ENCODE measurements around the gene STAG3.

STAG3 gene

GRCh38 chr7:100147278-100147677, 30.4 kb upstream of the STAG3 start:
- Histone ChIP-seq H3K27me3 (ENCODE audit: insufficient read depth, low read length, poor library complexity) (no peaks in the 10 kb centered on the region), H3K56ac (ENCODE audit: low read length) (no peak overlapping the region), H3K4ac (ENCODE audit: low read depth, low read length) (no peak overlapping the region), H3K18ac (ENCODE audit: low read length) (no peak overlapping the region), H3K4me2 (ENCODE audit: low read length) (no peak overlapping the region), H3K27ac (ENCODE audit: low read depth, low read length) (no peak overlapping the region), H3K23ac (ENCODE audit: low read length) (no peak overlapping the region), H3K36me3 (ENCODE audit: control insufficient read depth, insufficient read depth, low read length) (no peaks in the 10 kb centered on the region), H3K4me3 (ENCODE audit: low read length) (no peak overlapping the region), H2BK120ac (ENCODE audit: low read depth, low read length) (no peak overlapping the region), H4K8ac (ENCODE audit: low read depth, low read length) (no peak overlapping the region), H3K79me2 (ENCODE audit: control insufficient read depth, insufficient read depth, low read length) (peaks cover 8% of the 10 kb centered on the region), H2BK15ac (replicated peaks; ENCODE audit: low read depth) (no peak overlapping the region), H3K4me1 (ENCODE audit: control insufficient read depth, low read depth, low read length) (peaks cover 2% of the 10 kb centered on the region), H3K79me1 (ENCODE audit: low read length) (peaks cover 3% of the 10 kb centered on the region), H3K9ac (ENCODE audit: low read length) (no peak overlapping the region), H2BK5ac (ENCODE audit: low read length) (no peak overlapping the region), H2AK5ac (ENCODE audit: low read length) (no peak overlapping the region), H4K5ac (ENCODE audit: low read length) (no peak overlapping the region)
- DNase-seq = no peak
- WGBS (ENCODE audit: extremely low coverage, insufficient coverage, low lambda C conversion rate) = no CpG with 5 or more reads among the region's 2 CpGs

- Histone ChIP-seq H3K36me3 (ENCODE audit: control insufficient read depth, insufficient read depth, low read length) (no peaks in the 10 kb centered on the region), H3K27me3 (ENCODE audit: insufficient read depth, low read length, poor library complexity) (no peaks in the 10 kb centered on the region), H3K4ac (ENCODE audit: low read depth, low read length) (no peak overlapping the region), H2AK5ac (ENCODE audit: low read length) (no peak overlapping the region), H3K9ac (ENCODE audit: low read length) (peak overlapping the region; percentile 76), H2BK5ac (ENCODE audit: low read length) (no peak overlapping the region), H3K4me2 (ENCODE audit: low read length) (peak overlapping the region; percentile 62), H2BK120ac (ENCODE audit: low read depth, low read length) (no peak overlapping the region), H3K56ac (ENCODE audit: low read length) (peak overlapping the region; percentile 86), H3K4me3 (ENCODE audit: low read length) (no peak overlapping the region), H3K4me1 (ENCODE audit: control insufficient read depth, low read depth, low read length) (peaks cover 2% of the 10 kb centered on the region), H3K79me1 (ENCODE audit: low read length) (peaks cover 3% of the 10 kb centered on the region), H3K27ac (ENCODE audit: low read depth, low read length) (no peak overlapping the region), H4K5ac (ENCODE audit: low read length) (no peak overlapping the region), H3K18ac (ENCODE audit: low read length) (no peak overlapping the region), H3K23ac (ENCODE audit: low read length) (no peak overlapping the region), H2BK15ac (replicated peaks; ENCODE audit: low read depth) (no peak overlapping the region), H4K8ac (ENCODE audit: low read depth, low read length) (peak overlapping the region; percentile 65), H3K79me2 (ENCODE audit: control insufficient read depth, insufficient read depth, low read length) (peaks cover 8% of the 10 kb centered on the region)
- DNase-seq = no peak
- WGBS (ENCODE audit: extremely low coverage, insufficient coverage, low lambda C conversion rate) = no CpG with 5 or more reads among the region's 14 CpGs
Measured at GRCh38 chr7:100148225-100148558, 29.5 kb upstream of the STAG3 start.

- peaks cover 2% of the 10 kb centered on the region for H3K4me1 ChIP-seq (ENCODE audit: control insufficient read depth, low read depth, low read length)
- H2BK5ac ChIP-seq (ENCODE audit: low read length) = peak within 1 kb of the TSS; percentile 86
- no peak within 1 kb of the TSS for H3K23ac ChIP-seq (ENCODE audit: low read length)
- peak within 1 kb of the TSS; percentile 65 for H4K8ac ChIP-seq (ENCODE audit: low read depth, low read length)
- no peak within 1 kb of the TSS for H2AK5ac ChIP-seq (ENCODE audit: low read length)
- no CpG with 5 or more reads among the region's 46 CpGs for WGBS (ENCODE audit: extremely low coverage, insufficient coverage, low lambda C conversion rate)
- no peak within 1 kb of the TSS for H4K5ac ChIP-seq (ENCODE audit: low read length)
- H3K4ac ChIP-seq (ENCODE audit: low read depth, low read length) = peak within 1 kb of the TSS; percentile 62
- peak; percentile 100 for DNase-seq
- no peak within 1 kb of the TSS for H2BK15ac ChIP-seq (replicated peaks; ENCODE audit: low read depth)
- H3K27ac ChIP-seq (ENCODE audit: low read depth, low read length) = peak within 1 kb of the TSS; percentile 14
- H3K4me3 ChIP-seq (ENCODE audit: low read length) = peak within 1 kb of the TSS; percentile 90
- H3K18ac ChIP-seq (ENCODE audit: low read length) = peak within 1 kb of the TSS; percentile 8
- H3K56ac ChIP-seq (ENCODE audit: low read length) = peak within 1 kb of the TSS; percentile 100
- no peaks in the 10 kb centered on the region for H3K27me3 ChIP-seq (ENCODE audit: insufficient read depth, low read length, poor library complexity)
- H3K9ac ChIP-seq (ENCODE audit: low read length) = peak within 1 kb of the TSS; percentile 97
- H2BK120ac ChIP-seq (ENCODE audit: low read depth, low read length) = no peak within 1 kb of the TSS
- peaks cover 3% of the 10 kb centered on the region for H3K79me1 ChIP-seq (ENCODE audit: low read length)
- H3K4me2 ChIP-seq (ENCODE audit: low read length) = peak within 1 kb of the TSS; percentile 87
- no peaks in the 10 kb centered on the region for H3K36me3 ChIP-seq (ENCODE audit: control insufficient read depth, insufficient read depth, low read length)
- H3K79me2 ChIP-seq (ENCODE audit: control insufficient read depth, insufficient read depth, low read length) = peaks cover 8% of the 10 kb centered on the region
Measured at GRCh38 chr7:100148559-100149328, 29.0 kb upstream of the STAG3 start, which contains the start of gene LAMTOR4. TSS of gene LAMTOR4 (plus strand) at chr7:100148918. CDS start at chr7:100148973, 55 bp downstream.

GRCh38 chr7:100152404-100152803, 25.3 kb upstream of the STAG3 start:
- H3K36me3 ChIP-seq (ENCODE audit: control insufficient read depth, insufficient read depth, low read length) = peaks cover 11% of the 10 kb centered on the region
- peaks cover 15% of the 10 kb centered on the region for H3K79me1 ChIP-seq (ENCODE audit: low read length)

GRCh38 chr7:100152937-100153666, 24.6 kb upstream of the STAG3 start:
- no peak overlapping the region for H3K4me3 ChIP-seq (ENCODE audit: low read length)
- no peak overlapping the region for H3K56ac ChIP-seq (ENCODE audit: low read length)
- no peak overlapping the region for H3K4ac ChIP-seq (ENCODE audit: low read depth, low read length)
- H3K36me3 ChIP-seq (ENCODE audit: control insufficient read depth, insufficient read depth, low read length) = peaks cover 11% of the 10 kb centered on the region
- DNase-seq = no peak
- H3K79me1 ChIP-seq (ENCODE audit: low read length) = peaks cover 18% of the 10 kb centered on the region
- no peak overlapping the region for H4K5ac ChIP-seq (ENCODE audit: low read length)
- no peak overlapping the region for H3K27ac ChIP-seq (ENCODE audit: low read depth, low read length)
- no peak overlapping the region for H4K8ac ChIP-seq (ENCODE audit: low read depth, low read length)
- H3K79me2 ChIP-seq (ENCODE audit: control insufficient read depth, insufficient read depth, low read length) = peaks cover 8% of the 10 kb centered on the region
- no peak overlapping the region for H3K9ac ChIP-seq (ENCODE audit: low read length)
- H2BK15ac ChIP-seq (replicated peaks; ENCODE audit: low read depth) = no peak overlapping the region
- H2BK120ac ChIP-seq (ENCODE audit: low read depth, low read length) = no peak overlapping the region
- no peak overlapping the region for H2BK5ac ChIP-seq (ENCODE audit: low read length)
- WGBS (ENCODE audit: extremely low coverage, insufficient coverage, low lambda C conversion rate) = no CpG with 5 or more reads among the region's 18 CpGs
- peaks cover 14% of the 10 kb centered on the region for H3K4me1 ChIP-seq (ENCODE audit: control insufficient read depth, low read depth, low read length)
- no peak overlapping the region for H3K23ac ChIP-seq (ENCODE audit: low read length)
- no peak overlapping the region for H2AK5ac ChIP-seq (ENCODE audit: low read length)
- H3K18ac ChIP-seq (ENCODE audit: low read length) = no peak overlapping the region
- no peaks in the 10 kb centered on the region for H3K27me3 ChIP-seq (ENCODE audit: insufficient read depth, low read length, poor library complexity)
- H3K4me2 ChIP-seq (ENCODE audit: low read length) = no peak overlapping the region

More at GRCh38 chr7:100152404-100152803, 25.3 kb upstream of the STAG3 start:
- Histone ChIP-seq H2BK15ac (replicated peaks; ENCODE audit: low read depth) (no peak overlapping the region), H4K8ac (ENCODE audit: low read depth, low read length) (no peak overlapping the region), H3K4me3 (ENCODE audit: low read length) (no peak overlapping the region), H3K4me2 (ENCODE audit: low read length) (no peak overlapping the region), H3K4me1 (ENCODE audit: control insufficient read depth, low read depth, low read length) (peaks cover 10% of the 10 kb centered on the region), H3K79me2 (ENCODE audit: control insufficient read depth, insufficient read depth, low read length) (peaks cover 8% of the 10 kb centered on the region), H2BK120ac (ENCODE audit: low read depth, low read length) (no peak overlapping the region), H2AK5ac (ENCODE audit: low read length) (no peak overlapping the region), H3K27me3 (ENCODE audit: insufficient read depth, low read length, poor library complexity) (no peaks in the 10 kb centered on the region), H3K4ac (ENCODE audit: low read depth, low read length) (no peak overlapping the region), H3K56ac (ENCODE audit: low read length) (no peak overlapping the region), H3K27ac (ENCODE audit: low read depth, low read length) (no peak overlapping the region), H2BK5ac (ENCODE audit: low read length) (no peak overlapping the region), H3K9ac (ENCODE audit: low read length) (no peak overlapping the region), H3K18ac (ENCODE audit: low read length) (no peak overlapping the region), H3K23ac (ENCODE audit: low read length) (no peak overlapping the region), H4K5ac (ENCODE audit: low read length) (no peak overlapping the region)
- DNase-seq = peak; percentile 15

Measured in mesendoderm (in vitro differentiated cells).